ENCODE data around the gene FGF1.

Gene FGF1

DNA sequence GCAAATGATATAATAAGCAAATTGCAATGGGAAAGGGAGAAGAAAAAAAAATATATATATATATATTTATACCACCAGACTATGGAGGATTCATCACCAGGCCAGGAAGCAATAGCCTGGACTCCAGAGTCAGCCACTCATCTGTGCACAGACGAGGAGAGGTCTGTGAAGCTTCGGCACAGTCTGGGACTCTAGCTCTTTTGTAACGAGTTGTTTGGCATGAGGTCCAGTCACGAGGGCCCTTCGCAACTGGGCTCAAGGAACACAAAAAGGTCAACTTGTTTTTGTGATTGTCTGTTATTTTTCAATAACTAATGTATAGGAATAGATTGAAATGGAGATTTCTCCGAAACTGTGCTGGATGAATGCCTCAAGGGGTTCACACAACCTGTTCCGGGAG, 14.7 kb upstream of the FGF1 start:
- H3K27ac ChIP-seq, result no peak overlapping the region
- peaks cover 6 to 34% (median 29%) of the 10 kb centered on the region in 4 donors for H3K4me1 ChIP-seq
- intact Hi-C loops (cut with DNase I; ENCODE audit: low total_unique reads), result no loop called here
- no peaks in the 10 kb centered on the region for H3K27me3 ChIP-seq
- no peaks in the 10 kb centered on the region for H3K9me3 ChIP-seq
- no peak for DNase-seq
- H3K4me3 ChIP-seq, result no peak overlapping the region
- no peaks in the 10 kb centered on the region for H3K36me3 ChIP-seq
- TF ChIP-seq, protein P1, sequence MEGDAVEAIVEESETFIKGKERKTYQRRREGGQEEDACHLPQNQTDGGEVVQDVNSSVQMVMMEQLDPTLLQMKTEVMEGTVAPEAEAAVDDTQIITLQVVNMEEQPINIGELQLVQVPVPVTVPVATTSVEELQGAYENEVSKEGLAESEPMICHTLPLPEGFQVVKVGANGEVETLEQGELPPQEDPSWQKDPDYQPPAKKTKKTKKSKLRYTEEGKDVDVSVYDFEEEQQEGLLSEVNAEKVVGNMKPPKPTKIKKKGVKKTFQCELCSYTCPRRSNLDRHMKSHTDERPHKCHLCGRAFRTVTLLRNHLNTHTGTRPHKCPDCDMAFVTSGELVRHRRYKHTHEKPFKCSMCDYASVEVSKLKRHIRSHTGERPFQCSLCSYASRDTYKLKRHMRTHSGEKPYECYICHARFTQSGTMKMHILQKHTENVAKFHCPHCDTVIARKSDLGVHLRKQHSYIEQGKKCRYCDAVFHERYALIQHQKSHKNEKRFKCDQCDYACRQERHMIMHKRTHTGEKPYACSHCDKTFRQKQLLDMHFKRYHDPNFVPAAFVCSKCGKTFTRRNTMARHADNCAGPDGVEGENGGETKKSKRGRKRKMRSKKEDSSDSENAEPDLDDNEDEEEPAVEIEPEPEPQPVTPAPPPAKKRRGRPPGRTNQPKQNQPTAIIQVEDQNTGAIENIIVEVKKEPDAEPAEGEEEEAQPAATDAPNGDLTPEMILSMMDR (IDR thresholded peaks at IDR 0.05), result no peak

DNA sequence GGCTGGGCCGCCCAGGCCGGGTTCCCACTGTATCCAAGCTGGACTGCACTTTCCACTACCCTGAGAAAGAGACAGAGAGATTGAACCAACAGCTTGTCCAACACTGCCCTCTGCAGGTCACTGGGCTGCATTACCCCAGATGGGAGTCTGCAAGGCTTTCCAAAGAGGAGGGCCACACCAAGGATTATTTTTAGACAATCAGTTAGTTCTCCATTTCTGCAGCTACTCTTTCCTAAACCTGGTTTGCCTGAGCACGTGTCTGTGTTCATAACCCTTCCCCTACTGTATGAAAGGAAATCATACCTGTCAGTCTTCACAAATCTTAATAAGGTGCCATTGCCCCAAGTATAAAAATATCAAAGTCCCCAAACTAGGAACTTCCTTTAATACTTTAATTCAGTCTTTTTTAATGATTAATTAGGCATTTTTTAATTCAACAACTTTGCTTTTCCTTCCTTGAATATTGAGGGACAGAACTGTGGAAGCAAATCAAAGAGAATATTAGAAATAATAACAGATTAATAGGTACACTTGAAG, 13.4 kb upstream of the FGF1 start:
- intact Hi-C loops (cut with DNase I; ENCODE audit: low total_unique reads), result loop anchor here (2.0 to 5.0 kb wide), 3 partner anchors 44 to 547 kb away; no protein-coding TSS in a partner anchor
- Histone ChIP-seq H3K4me3 (no peak overlapping the region), H3K27ac (peak overlapping the region; percentile 70 to 75), H3K27me3 (no peaks in the 10 kb centered on the region), H3K9me3 (no peaks in the 10 kb centered on the region), H3K4me1 (peaks cover 6 to 47% (median 29%) of the 10 kb centered on the region in 4 donors), H3K36me3 (no peaks in the 10 kb centered on the region)
- TF ChIP-seq, protein P1 (IDR thresholded peaks at IDR 0.05), result peak; percentile 95 to 99
- peak; percentile 89 to 95 for DNase-seq

DNA sequence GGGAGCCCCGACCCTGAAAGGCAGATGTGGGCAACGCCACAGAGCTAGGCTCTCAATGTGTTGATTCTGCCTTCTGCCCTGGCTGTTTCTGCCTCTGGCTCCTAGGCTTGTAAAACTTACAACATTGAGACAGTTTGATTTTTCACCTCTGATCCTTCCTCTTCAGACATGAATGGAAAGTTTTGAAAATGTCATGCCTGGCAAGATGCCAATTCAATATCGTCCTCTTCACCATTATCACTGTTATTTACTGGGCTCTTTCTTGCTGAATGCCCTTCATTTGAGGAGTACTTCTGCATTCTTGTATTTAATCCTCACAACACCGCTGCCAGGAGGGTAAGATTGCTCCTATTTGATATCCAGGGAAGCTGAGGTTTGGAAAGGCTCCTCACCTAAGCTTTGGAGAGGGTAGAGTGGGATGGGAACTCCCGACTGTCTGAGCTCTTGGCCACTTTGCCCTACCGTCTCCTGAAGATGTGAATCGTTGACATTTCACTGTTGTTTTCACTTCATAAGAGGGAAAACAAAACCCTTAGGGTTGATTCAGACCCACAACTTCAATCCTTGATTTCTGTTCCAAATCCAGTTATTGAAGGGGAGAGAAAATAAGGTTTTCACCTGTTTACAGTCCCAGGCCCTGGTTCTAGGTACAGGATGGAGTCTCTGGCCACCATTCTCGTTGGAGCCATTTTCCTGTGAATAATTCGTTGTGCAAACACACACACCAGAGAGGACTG, 12.7 kb upstream of the FGF1 start:
- peak overlapping the region; percentile 70 to 75 for H3K27ac ChIP-seq
- H3K36me3 ChIP-seq, result no peaks in the 10 kb centered on the region
- H3K9me3 ChIP-seq, result no peaks in the 10 kb centered on the region
- TF ChIP-seq, protein P1 (IDR thresholded peaks at IDR 0.05), result no peak
- H3K27me3 ChIP-seq, result no peaks in the 10 kb centered on the region
- intact Hi-C loops (cut with DNase I; ENCODE audit: low total_unique reads), result loop anchor here (2.0 to 5.0 kb wide), 3 partner anchors 44 to 546 kb away; no protein-coding TSS in a partner anchor
- H3K4me1 ChIP-seq, result peaks cover 6 to 51% (median 29%) of the 10 kb centered on the region in 4 donors
- H3K4me3 ChIP-seq, result no peak overlapping the region
- DNase-seq, result no peak

DNA sequence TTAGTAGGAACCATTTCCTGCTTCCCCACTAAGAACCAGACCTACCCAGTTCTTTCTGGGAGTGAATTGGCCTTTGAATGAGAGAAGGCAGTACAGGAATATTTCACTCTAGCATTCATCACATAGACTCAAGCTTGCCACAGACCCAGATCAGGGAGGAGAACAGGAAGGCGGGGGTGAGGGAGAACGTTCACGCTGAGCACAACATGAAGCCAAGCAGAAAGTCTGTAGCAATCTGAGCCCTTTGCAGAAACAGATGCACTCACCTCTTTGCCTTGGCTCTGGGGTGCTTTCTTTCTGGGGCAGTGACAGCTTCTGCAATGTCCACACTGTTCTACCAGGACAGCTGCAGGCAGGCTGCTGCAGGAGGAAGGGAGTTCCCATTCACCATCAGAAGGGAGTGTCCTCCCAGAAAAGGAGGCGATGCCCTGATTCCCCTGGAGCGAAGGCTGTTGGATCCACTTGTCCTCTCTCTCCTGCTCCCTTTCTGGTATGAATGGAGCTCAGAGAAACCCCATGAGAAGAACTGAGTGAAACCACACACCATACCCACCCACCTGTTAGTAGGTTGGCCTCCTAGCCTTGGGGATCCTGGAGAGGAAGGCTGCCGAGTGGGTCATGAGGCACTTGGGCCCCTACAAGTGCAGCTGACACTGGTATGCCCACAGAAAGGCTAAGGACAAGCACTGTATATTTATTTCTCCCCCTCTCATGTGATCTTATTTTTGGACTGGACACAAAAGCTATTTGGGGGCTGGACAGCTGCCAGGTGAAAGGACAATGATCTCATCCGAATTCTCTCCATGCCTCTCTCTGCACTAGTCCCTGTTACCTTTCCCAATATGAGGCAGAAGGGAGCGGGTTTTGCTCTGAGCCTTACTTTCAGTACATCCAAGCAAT, 11.7 kb upstream of the FGF1 start:
- H3K4me1 ChIP-seq, result peaks cover 6 to 51% (median 29%) of the 10 kb centered on the region in 4 donors
- peak overlapping the region; percentile 8 to 18 for H3K4me3 ChIP-seq
- H3K27me3 ChIP-seq, result no peaks in the 10 kb centered on the region
- DNase-seq, result peak; percentile 66 to 84
- no peaks in the 10 kb centered on the region for H3K36me3 ChIP-seq
- TF ChIP-seq, protein P1 (IDR thresholded peaks at IDR 0.05), result no peak
- H3K27ac ChIP-seq, result peak overlapping the region; percentile 70 to 75
- no peaks in the 10 kb centered on the region for H3K9me3 ChIP-seq
- intact Hi-C loops (cut with DNase I; ENCODE audit: low total_unique reads), result loop anchor here (2.0 to 5.0 kb wide), 3 partner anchors 43 to 545 kb away; no protein-coding TSS in a partner anchor

DNA sequence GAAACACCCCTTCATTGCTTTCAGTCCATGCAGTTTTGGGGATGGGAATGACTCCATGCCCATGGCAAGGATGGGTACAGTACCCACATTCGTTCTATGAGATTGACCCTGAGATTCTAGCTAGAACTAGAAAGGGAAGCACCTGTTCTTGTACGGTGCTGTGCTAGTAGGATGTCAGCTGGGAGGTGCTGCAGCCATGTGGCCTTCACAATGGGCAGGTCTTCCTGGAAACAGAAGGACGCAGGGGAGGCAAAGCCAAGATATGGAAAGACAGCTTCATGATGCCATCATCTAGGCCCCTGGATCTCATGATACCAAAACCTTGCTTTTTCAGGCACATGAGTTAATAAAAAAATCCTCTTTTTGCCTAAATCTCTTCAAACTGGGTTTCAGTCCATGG, 10.5 kb upstream of the FGF1 start:
- no peaks in the 10 kb centered on the region for H3K9me3 ChIP-seq
- peak overlapping the region; percentile 70 to 75 for H3K27ac ChIP-seq
- peaks cover 6 to 51% (median 29%) of the 10 kb centered on the region in 4 donors for H3K4me1 ChIP-seq
- DNase-seq, result no peak
- no peak overlapping the region for H3K4me3 ChIP-seq
- intact Hi-C loops (cut with DNase I; ENCODE audit: low total_unique reads), result loop anchor here (5.0 kb wide), 2 partner anchors 84 to 544 kb away; no protein-coding TSS in a partner anchor
- H3K36me3 ChIP-seq, result no peaks in the 10 kb centered on the region
- TF ChIP-seq, protein P1 (IDR thresholded peaks at IDR 0.05), result no peak
- no peaks in the 10 kb centered on the region for H3K27me3 ChIP-seq
